Astrocyte (in vitro differentiated cells and primary cell): Measurements from ENCODE around the gene ZNF256.

ENCODE experiments used
- EZH2 ChIP-seq: IDR thresholded peaks from 2 replicates; pipeline ENCODE4 v1.6.1; 2012; ENCODE audit warnings: mild to moderate bottlenecking, low read length, inconsistent platforms; ENCODE audit not compliant: insufficient read depth
- TF ChIP-seq, protein P1 (sequence below): IDR thresholded peaks from 2 replicates; pipeline ENCODE4 v1.5.1; 2011; ENCODE audit warnings: low read depth, mild to moderate bottlenecking, inconsistent platforms, low read length, moderate library complexity; ENCODE audit not compliant: insufficient read depth

DNA sequence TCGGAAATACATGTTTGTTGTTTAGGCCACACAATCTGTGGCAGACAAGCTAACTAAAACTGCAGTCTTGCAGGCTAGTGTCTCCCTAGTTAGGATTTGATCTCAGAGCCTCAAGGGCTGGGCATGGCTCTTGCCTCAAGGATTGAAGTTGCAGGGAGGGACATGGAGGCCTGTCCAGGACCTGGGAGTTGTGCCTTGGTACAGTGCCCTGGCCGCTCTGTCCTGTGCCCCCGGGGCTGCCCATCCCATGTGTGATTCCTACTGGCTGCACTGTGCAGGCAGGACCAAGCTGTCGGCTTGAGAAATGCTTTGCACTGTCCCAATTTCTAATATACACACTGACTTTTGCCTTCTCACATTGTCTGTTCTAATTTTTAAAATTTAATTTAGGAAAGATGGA, 7.5 kb upstream of the ZNF256 start:
- TF ChIP-seq, protein P1, sequence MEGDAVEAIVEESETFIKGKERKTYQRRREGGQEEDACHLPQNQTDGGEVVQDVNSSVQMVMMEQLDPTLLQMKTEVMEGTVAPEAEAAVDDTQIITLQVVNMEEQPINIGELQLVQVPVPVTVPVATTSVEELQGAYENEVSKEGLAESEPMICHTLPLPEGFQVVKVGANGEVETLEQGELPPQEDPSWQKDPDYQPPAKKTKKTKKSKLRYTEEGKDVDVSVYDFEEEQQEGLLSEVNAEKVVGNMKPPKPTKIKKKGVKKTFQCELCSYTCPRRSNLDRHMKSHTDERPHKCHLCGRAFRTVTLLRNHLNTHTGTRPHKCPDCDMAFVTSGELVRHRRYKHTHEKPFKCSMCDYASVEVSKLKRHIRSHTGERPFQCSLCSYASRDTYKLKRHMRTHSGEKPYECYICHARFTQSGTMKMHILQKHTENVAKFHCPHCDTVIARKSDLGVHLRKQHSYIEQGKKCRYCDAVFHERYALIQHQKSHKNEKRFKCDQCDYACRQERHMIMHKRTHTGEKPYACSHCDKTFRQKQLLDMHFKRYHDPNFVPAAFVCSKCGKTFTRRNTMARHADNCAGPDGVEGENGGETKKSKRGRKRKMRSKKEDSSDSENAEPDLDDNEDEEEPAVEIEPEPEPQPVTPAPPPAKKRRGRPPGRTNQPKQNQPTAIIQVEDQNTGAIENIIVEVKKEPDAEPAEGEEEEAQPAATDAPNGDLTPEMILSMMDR, result no peak
- no peak for TF ChIP-seq EZH2
